Measurements from ENCODE around the gene PPP3CA. TPM values are rescaled to one million over a fixed set of nuclear protein-coding genes. Genes with fewer than 3 reads are reported as not detected.

The PPP3CA gene
- total and polyA plus RNA-seq, 2 of the 8 experiments (the other 6 are each of a cell fraction or from before 2014, with no cell fraction given), result 7.9 to 35.0 TPM

DNA sequence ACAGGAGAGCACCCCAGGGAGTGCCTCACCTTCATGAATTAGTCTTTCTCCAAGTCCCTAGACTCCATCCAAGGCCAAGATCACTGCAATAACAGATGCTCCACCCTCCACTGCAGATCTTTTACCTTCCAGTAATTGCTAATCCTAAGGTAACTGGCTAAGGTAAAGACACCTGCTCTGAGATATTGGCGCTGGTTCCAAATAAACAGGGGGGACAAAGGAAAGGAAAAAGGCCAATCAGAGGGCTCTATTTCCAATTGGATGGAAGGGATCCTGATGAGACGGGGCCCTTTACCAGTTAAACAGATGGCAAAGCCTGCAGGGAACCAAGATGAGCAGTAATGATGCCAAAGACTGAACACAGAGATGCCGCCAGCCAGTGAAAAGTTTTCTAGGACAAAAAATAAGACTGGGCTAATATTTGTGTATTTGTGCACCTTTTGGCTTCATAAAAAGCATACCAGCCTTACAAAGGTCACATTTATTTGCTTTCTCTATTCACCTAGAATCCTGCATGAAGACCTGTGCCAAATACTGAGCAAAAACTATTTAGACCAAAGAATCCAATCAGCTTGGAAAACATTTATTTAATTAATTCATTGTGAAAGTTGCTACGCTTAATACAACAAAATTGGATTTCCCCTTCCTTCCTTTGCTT is 148.5 kb downstream of the PPP3CA start:
- Histone ChIP-seq H2BK120ac (replicated peaks; ENCODE audit: low read depth, low read length) (no peak overlapping the region), H2BK15ac (ENCODE audit: low read length) (no peak overlapping the region), H3K18ac (ENCODE audit: extremely low read depth, low read length) (no peak overlapping the region), H3K4me3 (ENCODE audit: extremely low read depth in 1 of 4, insufficient read depth in 2 of 4, low read depth in 3 of 4, low read length in 4 of 4) (no peak overlapping the region), H3K56ac (replicated peaks; ENCODE audit: insufficient read length, low read depth, low read length) (no peak overlapping the region), H2BK12ac (ENCODE audit: low read depth, low read length) (no peak overlapping the region), H3K27me3 (replicated peaks in 1 of 4; ENCODE audit: control insufficient read depth in 3 of 4, extremely low read depth in 1 of 4, insufficient read depth in 3 of 4, low read length in 3 of 4) (peaks cover 0 to 2% (median 0%) of the 10 kb centered on the region in 4 experiments; a peak in 1 of 7 replicates), H4K20me1 (replicated peaks in 1 of 2; ENCODE audit: control insufficient read depth in 1 of 2, insufficient read depth in 2 of 2, low read length in 2 of 2) (no peaks in the 10 kb centered on the region), H3K4me2 (ENCODE audit: insufficient read depth in 1 of 2, low read depth in 2 of 2, low read length in 2 of 2) (no peak overlapping the region), H3K4me1 (replicated peaks in 1 of 4; ENCODE audit: control insufficient read depth in 3 of 4, insufficient read depth in 4 of 4, low read length in 3 of 4) (peaks cover 0 to 4% (median 1%) of the 10 kb centered on the region in 4 experiments; a peak in 3 of 7 replicates), H4K5ac (ENCODE audit: insufficient read length, low read depth, low read length) (no peak overlapping the region), H3K9me3 (ENCODE audit: insufficient read depth in 2 of 2, low read depth in 1 of 2, low read length in 1 of 2) (no peaks in the 10 kb centered on the region), H3K14ac (ENCODE audit: insufficient read length) (no peak overlapping the region), H2AK5ac (ENCODE audit: low read depth, low read length) (no peak overlapping the region; the same call in 1 of the 2 replicates), H2BK5ac (ENCODE audit: low read depth, low read length) (no peak overlapping the region), H2AFZ (ENCODE audit: low read length) (no peak overlapping the region), H3K23ac (ENCODE audit: insufficient read length) (no peak overlapping the region), H4K8ac (ENCODE audit: extremely low read depth, insufficient read depth, low read length) (no peak overlapping the region), H3K36me3 (ENCODE audit: control insufficient read depth in 2 of 4, insufficient read depth in 4 of 4, low read length in 3 of 4) (no peaks in the 10 kb centered on the region; a peak in 1 of 8 replicates), H3K23me2 (ENCODE audit: low read depth, low read length) (no peaks in the 10 kb centered on the region), H4K91ac (replicated peaks; ENCODE audit: insufficient read length, low read length) (no peak overlapping the region), H2BK20ac (ENCODE audit: low read length) (no peak overlapping the region), H3K27ac (ENCODE audit: low read depth, low read length) (no peak overlapping the region), H3K4ac (replicated peaks; ENCODE audit: insufficient read length, low read depth, low read length) (no peak overlapping the region), H3K79me2 (ENCODE audit: control insufficient read depth in 1 of 2, insufficient read depth in 2 of 2, low read length in 2 of 2) (peaks cover 0 to 22% of the 10 kb centered on the region in 2 experiments; a peak in 2 of 4 replicates), H3K79me1 (ENCODE audit: low read depth, low read length) (no peaks in the 10 kb centered on the region), H3K9ac (replicated peaks in 1 of 4; ENCODE audit: extremely low read depth in 1 of 4, low read depth in 3 of 4, low read length in 3 of 4) (no peak overlapping the region)
- 67% methylated on average over 4 of the region's 4 CpGs; no CpG with 5 or more reads in 1 of the 2 experiments for WGBS, 2 experiments (ENCODE audit: extremely low coverage in 1 of 2, insufficient coverage in 1 of 2, insufficient read length in 1 of 2, insufficient replicate concordance in 2 of 2, low coverage in 1 of 2, low lambda C conversion rate in 2 of 2, missing lambda C conversion rate in 1 of 2)
- CTCF ChIA-PET (ENCODE audit: partially characterized antibody), result interaction anchor here (1.1 kb wide), 1 partner anchor 8 kb away, joined by 3 read pairs; no protein-coding TSS in a partner anchor
- FAIRE-seq, result no peak
- POLR2A ChIA-PET (ENCODE audit: partially characterized antibody), result no interaction called here
- TF ChIP-seq SUZ12 (IDR thresholded peaks at IDR 0.05; ENCODE audit: low read length) (no peak), CTBP2 (IDR thresholded peaks at IDR 0.05; ENCODE audit: borderline replicate concordance, insufficient read depth, insufficient read length, low read length) (no peak), SP2 (IDR thresholded peaks at IDR 0.05; ENCODE audit: low read length) (no peak), RFX5 (IDR thresholded peaks at IDR 0.05; ENCODE audit: borderline replicate concordance, low read depth, low read length) (no peak), ASH2L (IDR thresholded peaks at IDR 0.05; ENCODE audit: low read length) (no peak), KDM1A (IDR thresholded peaks at IDR 0.05; ENCODE audit: borderline replicate concordance, low read length) (no peak), SRF (IDR thresholded peaks at IDR 0.05; ENCODE audit: low read depth, low read length) (no peak), BCL11A (IDR thresholded peaks at IDR 0.05; ENCODE audit: low read depth in 2 of 2, low read length in 2 of 2) (no peak), MAFK (IDR thresholded peaks at IDR 0.05; ENCODE audit: low read depth, low read length) (no peak), SP4 (IDR thresholded peaks at IDR 0.05; ENCODE audit: low read length) (no peak), EGR1 (IDR thresholded peaks at IDR 0.05; ENCODE audit: borderline replicate concordance, low read depth, low read length) (no peak)
- TF ChIP-seq, protein P1, sequence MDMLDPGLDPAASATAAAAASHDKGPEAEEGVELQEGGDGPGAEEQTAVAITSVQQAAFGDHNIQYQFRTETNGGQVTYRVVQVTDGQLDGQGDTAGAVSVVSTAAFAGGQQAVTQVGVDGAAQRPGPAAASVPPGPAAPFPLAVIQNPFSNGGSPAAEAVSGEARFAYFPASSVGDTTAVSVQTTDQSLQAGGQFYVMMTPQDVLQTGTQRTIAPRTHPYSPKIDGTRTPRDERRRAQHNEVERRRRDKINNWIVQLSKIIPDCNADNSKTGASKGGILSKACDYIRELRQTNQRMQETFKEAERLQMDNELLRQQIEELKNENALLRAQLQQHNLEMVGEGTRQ (IDR thresholded peaks at IDR 0.05; ENCODE audit: low read length), result no peak
- DNase-seq (ENCODE audit: low read depth in 1 of 2, low spot score in 2 of 2), result no peak

Data from H1 (cell line).